Stimulated activated CD4-positive, alpha-beta T cell treated with anti-CD3 and anti-CD28 coated beads, Interleukin-15, amount 100 ng/mL, for 48 hours (primary cell): ENCODE data around the gene TMEM161A.

Experiments
- DNase-seq, 2 donors: peaks; one replicate each; pipeline ENCODE4 v3.0.0-alpha.2; 2020; ENCODE audit warnings: low read depth in 2 of 2

The TMEM161A gene

GRCh38 chr19:19096641-19097627 is 41.3 kb downstream of the TMEM161A start:
- DNase-seq = no peak

- no peak for DNase-seq
Measured at GRCh38 chr19:19095691-19096090, 42.6 kb downstream of the TMEM161A start.

GRCh38 chr19:19094513-19094912 is 43.8 kb downstream of the TMEM161A start:
- no peak for DNase-seq

GRCh38 chr19:19087676-19088075 is 50.6 kb downstream of the TMEM161A start:
- no peak for DNase-seq

- no peak for DNase-seq
Measured at GRCh38 chr19:19083413-19084178, 54.7 kb downstream of the TMEM161A start.

GRCh38 chr19:19081642-19082151 is 56.6 kb downstream of the TMEM161A start:
- no peak for DNase-seq

- DNase-seq = no peak
Measured at GRCh38 chr19:19079571-19079970, 58.7 kb downstream of the TMEM161A start.

GRCh38 chr19:19078801-19079200 is 59.5 kb downstream of the TMEM161A start:
- DNase-seq = no peak

GRCh38 chr19:19077103-19077502 is 61.2 kb downstream of the TMEM161A start:
- DNase-seq = no peak

GRCh38 chr19:19076476-19076875 is 61.8 kb downstream of the TMEM161A start:
- DNase-seq = no peak

GRCh38 chr19:19075126-19075525 is 63.2 kb downstream of the TMEM161A start:
- no peak for DNase-seq

- DNase-seq = no peak
Measured at GRCh38 chr19:19074196-19074882, 63.9 kb downstream of the TMEM161A start.

GRCh38 chr19:19071897-19072296 is 66.4 kb downstream of the TMEM161A start:
- DNase-seq = no peak
